Liver (tissue), 9 donors: ENCODE data around the gene ZFYVE28. TPM values are rescaled to one million over a fixed set of nuclear protein-coding genes. Genes with fewer than 3 reads are reported as not detected.

Experiments
- DNase-seq: peaks from one replicate; pipeline ENCODE4 v3.0.0-alpha.2; 2017; ENCODE audit warnings: low spot score
- H3K27ac ChIP-seq, 2 donors: one replicate each; pipeline ENCODE4 v1.7.0; 2013; ENCODE audit warnings: inconsistent platforms in 2 of 2, low read length in 2 of 2, control low read depth in 1 of 2, low read depth in 1 of 2, mild to moderate bottlenecking in 1 of 2
- H3K27me3 ChIP-seq, 4 donors: one replicate each; pipeline versions ENCODE4 v1.6.1 to v1.7.0; 2013; ENCODE audit warnings: low read length in 3 of 4, inconsistent platforms in 1 of 4, mild to moderate bottlenecking in 1 of 4, moderate library complexity in 1 of 4; ENCODE audit not compliant: control insufficient read depth in 4 of 4, insufficient read depth in 4 of 4
- H3K36me3 ChIP-seq, 4 donors: one replicate each; pipeline versions ENCODE4 v1.6.1 to v1.7.0; 2013; ENCODE audit warnings: low read length in 3 of 4, mild to moderate bottlenecking in 3 of 4, low read depth in 1 of 4, moderate library complexity in 1 of 4; ENCODE audit not compliant: control insufficient read depth in 4 of 4, insufficient read depth in 3 of 4
- H3K4me1 ChIP-seq, 4 donors: one replicate each; pipeline versions ENCODE4 v1.6.1 to v1.7.0; 2013; ENCODE audit warnings: low read length in 3 of 4, mild to moderate bottlenecking in 3 of 4, moderate library complexity in 1 of 4; ENCODE audit not compliant: control insufficient read depth in 4 of 4, insufficient read depth in 4 of 4
- H3K4me3 ChIP-seq, 3 donors: one replicate each; pipeline versions ENCODE4 v1.6.1 to v1.7.0; 2013; ENCODE audit warnings: low read length in 3 of 3, control low read depth in 1 of 3, low read depth in 1 of 3, mild to moderate bottlenecking in 1 of 3
- H3K9ac ChIP-seq, 2 donors: one replicate each; pipeline ENCODE4 v1.7.0; 2013; ENCODE audit warnings: low read length in 2 of 2, mild to moderate bottlenecking in 2 of 2, moderate library complexity in 2 of 2, control low read depth in 1 of 2, low read depth in 1 of 2
- H3K9me3 ChIP-seq, 4 donors: one replicate each; pipeline versions ENCODE4 v1.6.1 to v1.7.0; 2013; ENCODE audit warnings: low read length in 3 of 4; ENCODE audit not compliant: control insufficient read depth in 4 of 4
- EGR1 ChIP-seq, 2 donors: IDR thresholded peaks; 2 replicates each; pipeline ENCODE4 v1.6.1; 2016 to 2018; ENCODE audit warnings: antibody characterized with exemption in 2 of 2, low read depth in 2 of 2
- FOXA1 ChIP-seq: IDR thresholded peaks from 2 replicates; pipeline ENCODE4 v1.6.1; 2016; ENCODE audit warnings: antibody characterized with exemption
- FOXA2 ChIP-seq: IDR thresholded peaks from 2 replicates; pipeline ENCODE4 v1.6.1; 2016; ENCODE audit warnings: antibody characterized with exemption
- GABPA ChIP-seq, 2 donors: IDR thresholded peaks in 1 of 2; conservative IDR thresholded peaks in 1 of 2; 2 replicates each; pipeline ENCODE4 v1.6.1; 2016; ENCODE audit warnings: antibody characterized with exemption in 2 of 2, mild to moderate bottlenecking in 1 of 2, moderate library complexity in 1 of 2
- HNF4A ChIP-seq, 2 donors: conservative IDR thresholded peaks; 2 replicates each; pipeline ENCODE4 v1.6.1; 2016; ENCODE audit warnings: antibody characterized with exemption in 2 of 2, mild to moderate bottlenecking in 2 of 2
- HNF4G ChIP-seq: IDR thresholded peaks from 2 replicates; pipeline ENCODE4 v1.6.1; 2016; ENCODE audit warnings: antibody characterized with exemption
- NR2F2 ChIP-seq: IDR thresholded peaks from 2 replicates; pipeline ENCODE4 v1.6.1; 2016; ENCODE audit warnings: antibody characterized with exemption
- RAD21 ChIP-seq, 2 donors: IDR thresholded peaks; 2 replicates each; pipeline ENCODE4 v1.6.1; 2016; ENCODE audit warnings: antibody characterized with exemption in 2 of 2, mild to moderate bottlenecking in 2 of 2
- RXRA ChIP-seq, 2 donors: IDR thresholded peaks; 2 replicates each; pipeline ENCODE4 v1.6.1; 2017 to 2018; ENCODE audit warnings: antibody characterized with exemption in 2 of 2, mild to moderate bottlenecking in 1 of 2
- SP1 ChIP-seq: IDR thresholded peaks from 2 replicates; pipeline ENCODE4 v1.6.1; 2018; ENCODE audit warnings: antibody characterized with exemption, mild to moderate bottlenecking
- TAF1 ChIP-seq: conservative IDR thresholded peaks from 2 replicates; pipeline ENCODE4 v1.6.1; 2016; ENCODE audit warnings: antibody characterized with exemption, mild to moderate bottlenecking
- YY1 ChIP-seq: IDR thresholded peaks from 2 replicates; pipeline ENCODE4 v1.6.1; 2016; ENCODE audit warnings: antibody characterized with exemption, mild to moderate bottlenecking
- WGBS: extraction: QIAGEN DNeasy Blood & Tissue Kit; methylation state at CpG from one replicate; pipeline ENCODE4 v1.1.7; 2013; 5-methylcytosine and 5-hydroxymethylcytosine counted together
- polyA plus RNA-seq, 2 donors: library from polyadenylated mRNA; stranded (reverse) in 1 of 2; unstranded in 1 of 2; fragments of 200-250 nt in 1 of 2; fragments of >200 nt in 1 of 2; fragmentation: Nextera tagmentation in 1 of 2; extraction: Ambion mirVana in 1 of 2; gene quantifications; one replicate each; pipeline versions ENCODE4 v1.2.1 to v1.2.3, GENCODE V29; 2013 to 2015
- total RNA-seq, 2 donors: library from RNA; depleted of rRNA; stranded (reverse); fragments of >200 nt; gene quantifications; one replicate each; pipeline ENCODE4 v1.2.3, GENCODE V29; 2014
- TF ChIP-seq, protein P1 (sequence below): IDR thresholded peaks from 2 replicates; pipeline ENCODE4 v1.6.1; 2016; ENCODE audit warnings: antibody characterized with exemption
- TF ChIP-seq, protein P2 (sequence below): fragments of 150-350 bp; IDR thresholded peaks from 2 replicates; pipeline ENCODE4 v1.5.1; 2017; ENCODE audit warnings: improper control_type of control experiment, low read depth, low read length; ENCODE audit not compliant: missing input control
- TF ChIP-seq, protein P3 (sequence below): IDR thresholded peaks from 2 replicates; pipeline ENCODE4 v1.6.1; 2016; ENCODE audit warnings: antibody characterized with exemption
- TF ChIP-seq, protein P4 (sequence below): IDR thresholded peaks from 2 replicates; pipeline ENCODE4 v1.6.1; 2016; ENCODE audit warnings: antibody characterized with exemption
- donor health status: healthy.
- donor health status: healthy.
- donor health status: healthy.
- donor health status: healthy.
- donor health status: healthy.

Gene ZFYVE28
- total and polyA plus RNA-seq, 4 donors, result 2.0 to 6.1 (median 2.7) TPM

DNA sequence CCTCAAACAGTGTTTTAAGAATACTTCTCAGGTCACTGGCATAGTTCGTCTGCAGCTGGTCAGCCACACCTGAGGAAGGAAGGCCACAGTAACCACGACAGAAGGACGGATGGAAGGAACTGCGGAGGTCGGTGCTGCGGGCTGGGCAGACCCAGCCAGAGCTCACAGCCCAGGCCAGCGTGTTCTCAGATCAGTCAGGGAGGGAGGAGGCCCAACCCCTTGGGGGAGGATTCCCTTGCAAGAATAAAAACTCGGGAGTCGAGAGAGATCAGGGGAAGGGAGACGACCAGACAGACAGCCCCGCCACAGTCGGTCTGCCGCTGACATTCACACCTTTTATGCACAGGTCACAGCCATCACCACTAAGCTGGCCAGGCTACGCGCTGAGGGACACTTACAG lies 145.2 kb downstream of the ZFYVE28 start:
- no peak overlapping the region for H3K4me3 ChIP-seq
- H3K9me3 ChIP-seq, result no peaks in the 10 kb centered on the region
- no peaks in the 10 kb centered on the region for H3K27me3 ChIP-seq
- no peak overlapping the region for H3K9ac ChIP-seq
- TF ChIP-seq TAF1 (no peak), FOXA1 (no peak), FOXA2 (no peak), SP1 (no peak), HNF4A (conservative IDR thresholded peaks at IDR 0.05) (no peak), RAD21 (IDR thresholded peaks at IDR 0.05) (no peak), EGR1 (IDR thresholded peaks at IDR 0.05; ENCODE audit: low read depth in 2 of 2) (no peak), HNF4G (no peak), RXRA (IDR thresholded peaks at IDR 0.05) (no peak), NR2F2 (no peak), GABPA (IDR thresholded peaks at IDR 0.05 in 1 of 2, conservative IDR thresholded peaks at IDR 0.05 in 1 of 2) (no peak), YY1 (no peak)
- TF ChIP-seq, protein P1, sequence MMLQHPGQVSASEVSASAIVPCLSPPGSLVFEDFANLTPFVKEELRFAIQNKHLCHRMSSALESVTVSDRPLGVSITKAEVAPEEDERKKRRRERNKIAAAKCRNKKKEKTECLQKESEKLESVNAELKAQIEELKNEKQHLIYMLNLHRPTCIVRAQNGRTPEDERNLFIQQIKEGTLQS, result no peak
- TF ChIP-seq, protein P2, sequence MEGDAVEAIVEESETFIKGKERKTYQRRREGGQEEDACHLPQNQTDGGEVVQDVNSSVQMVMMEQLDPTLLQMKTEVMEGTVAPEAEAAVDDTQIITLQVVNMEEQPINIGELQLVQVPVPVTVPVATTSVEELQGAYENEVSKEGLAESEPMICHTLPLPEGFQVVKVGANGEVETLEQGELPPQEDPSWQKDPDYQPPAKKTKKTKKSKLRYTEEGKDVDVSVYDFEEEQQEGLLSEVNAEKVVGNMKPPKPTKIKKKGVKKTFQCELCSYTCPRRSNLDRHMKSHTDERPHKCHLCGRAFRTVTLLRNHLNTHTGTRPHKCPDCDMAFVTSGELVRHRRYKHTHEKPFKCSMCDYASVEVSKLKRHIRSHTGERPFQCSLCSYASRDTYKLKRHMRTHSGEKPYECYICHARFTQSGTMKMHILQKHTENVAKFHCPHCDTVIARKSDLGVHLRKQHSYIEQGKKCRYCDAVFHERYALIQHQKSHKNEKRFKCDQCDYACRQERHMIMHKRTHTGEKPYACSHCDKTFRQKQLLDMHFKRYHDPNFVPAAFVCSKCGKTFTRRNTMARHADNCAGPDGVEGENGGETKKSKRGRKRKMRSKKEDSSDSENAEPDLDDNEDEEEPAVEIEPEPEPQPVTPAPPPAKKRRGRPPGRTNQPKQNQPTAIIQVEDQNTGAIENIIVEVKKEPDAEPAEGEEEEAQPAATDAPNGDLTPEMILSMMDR, result no peak
- TF ChIP-seq, protein P3, sequence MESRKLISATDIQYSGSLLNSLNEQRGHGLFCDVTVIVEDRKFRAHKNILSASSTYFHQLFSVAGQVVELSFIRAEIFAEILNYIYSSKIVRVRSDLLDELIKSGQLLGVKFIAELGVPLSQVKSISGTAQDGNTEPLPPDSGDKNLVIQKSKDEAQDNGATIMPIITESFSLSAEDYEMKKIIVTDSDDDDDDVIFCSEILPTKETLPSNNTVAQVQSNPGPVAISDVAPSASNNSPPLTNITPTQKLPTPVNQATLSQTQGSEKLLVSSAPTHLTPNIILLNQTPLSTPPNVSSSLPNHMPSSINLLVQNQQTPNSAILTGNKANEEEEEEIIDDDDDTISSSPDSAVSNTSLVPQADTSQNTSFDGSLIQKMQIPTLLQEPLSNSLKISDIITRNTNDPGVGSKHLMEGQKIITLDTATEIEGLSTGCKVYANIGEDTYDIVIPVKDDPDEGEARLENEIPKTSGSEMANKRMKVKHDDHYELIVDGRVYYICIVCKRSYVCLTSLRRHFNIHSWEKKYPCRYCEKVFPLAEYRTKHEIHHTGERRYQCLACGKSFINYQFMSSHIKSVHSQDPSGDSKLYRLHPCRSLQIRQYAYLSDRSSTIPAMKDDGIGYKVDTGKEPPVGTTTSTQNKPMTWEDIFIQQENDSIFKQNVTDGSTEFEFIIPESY, result no peak
- TF ChIP-seq, protein P4, sequence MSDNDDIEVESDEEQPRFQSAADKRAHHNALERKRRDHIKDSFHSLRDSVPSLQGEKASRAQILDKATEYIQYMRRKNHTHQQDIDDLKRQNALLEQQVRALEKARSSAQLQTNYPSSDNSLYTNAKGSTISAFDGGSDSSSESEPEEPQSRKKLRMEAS, result no peak
- no peaks in the 10 kb centered on the region for H3K4me1 ChIP-seq
- no peaks in the 10 kb centered on the region for H3K36me3 ChIP-seq
- 92% methylated on average over 15 of the region's 15 CpGs for WGBS
- DNase-seq, result no peak
- H3K27ac ChIP-seq, result no peak overlapping the region

DNA sequence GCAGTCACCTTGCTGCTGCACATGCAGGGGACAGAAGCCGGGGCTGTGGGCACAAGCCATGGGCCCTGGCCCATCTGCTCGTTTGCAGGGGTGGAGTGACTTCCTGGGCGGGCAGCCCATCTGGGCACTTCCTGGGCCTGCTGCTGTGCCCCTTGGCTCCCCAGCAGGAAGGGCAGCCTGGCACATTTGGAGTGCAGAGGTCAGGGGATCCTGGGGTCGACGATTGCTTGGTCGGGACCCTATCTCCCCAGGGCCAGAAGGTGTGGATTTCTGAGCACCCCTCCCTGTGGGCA lies 145.7 kb downstream of the ZFYVE28 start:
- Histone ChIP-seq H3K27me3 (no peaks in the 10 kb centered on the region), H3K27ac (no peak overlapping the region), H3K36me3 (no peaks in the 10 kb centered on the region), H3K9ac (no peak overlapping the region), H3K4me3 (no peak overlapping the region), H3K9me3 (no peaks in the 10 kb centered on the region), H3K4me1 (no peaks in the 10 kb centered on the region)
- 84% methylated on average over 6 of the region's 6 CpGs for WGBS
- no peak for DNase-seq
- TF ChIP-seq NR2F2 (no peak), HNF4A (conservative IDR thresholded peaks at IDR 0.05) (no peak), FOXA1 (no peak), YY1 (no peak), GABPA (IDR thresholded peaks at IDR 0.05 in 1 of 2, conservative IDR thresholded peaks at IDR 0.05 in 1 of 2) (no peak), TAF1 (no peak), RXRA (IDR thresholded peaks at IDR 0.05) (no peak), SP1 (no peak), FOXA2 (no peak), RAD21 (IDR thresholded peaks at IDR 0.05) (no peak)
- TF ChIP-seq, protein P1, result no peak
